ENCODE results near the gene RFPL2.
"Not testable (repeated sequence)": the region's sequence is repeated elsewhere in the genome, so short reads cannot be mapped to it uniquely, and the experiment has no call there.

The RFPL2 gene

DNA sequence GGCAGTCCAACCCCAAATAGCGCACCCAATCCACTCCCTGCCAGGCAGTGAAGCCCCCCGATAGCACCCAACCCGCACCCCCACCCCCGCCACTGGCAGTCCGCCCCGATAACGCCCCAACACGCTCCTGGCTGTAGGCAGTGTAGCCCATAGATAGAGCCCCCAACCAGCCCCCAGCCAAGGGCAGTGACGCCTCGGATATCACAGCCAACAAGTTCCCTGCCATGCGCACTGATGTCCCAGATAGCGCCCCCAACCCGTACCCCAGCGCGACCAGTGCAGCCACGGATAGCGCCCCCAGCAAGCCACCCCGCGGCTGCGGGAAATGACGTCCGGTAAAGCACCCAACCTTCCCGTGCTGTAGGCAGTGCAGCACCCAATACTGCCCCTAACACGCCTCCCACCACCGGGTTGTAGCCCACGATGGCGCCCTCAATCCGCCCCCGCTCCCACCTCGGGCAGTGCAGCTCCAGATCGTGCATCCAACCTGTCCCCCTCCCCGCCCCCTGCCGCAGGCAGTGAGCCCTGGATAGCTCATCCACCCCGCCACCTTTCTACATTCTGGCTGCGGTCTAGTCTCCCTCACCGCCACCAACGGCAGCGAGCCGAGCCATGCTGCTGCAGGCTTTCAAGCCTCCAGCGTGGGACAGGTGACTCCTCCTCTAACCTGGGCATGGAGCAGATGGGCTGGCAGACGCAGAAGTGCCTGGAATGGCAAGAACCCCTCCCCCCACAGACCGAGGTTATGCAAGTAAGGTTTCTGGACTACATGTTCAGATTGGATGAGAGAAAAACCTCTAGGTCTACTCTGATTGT lies 625 bp downstream of the RFPL2 start:
- Histone ChIP-seq H3K4me1 (ENCODE audit: insufficient read depth, low read length) (no peaks in the 10 kb centered on the region), H3K36me3 (ENCODE audit: insufficient read depth, low read length) (no peaks in the 10 kb centered on the region), H3K27me3 (ENCODE audit: control insufficient read depth in 1 of 2, insufficient read depth in 2 of 2, low read length in 2 of 2) (peaks cover 0 to 28% of the 10 kb centered on the region in 2 donors), H3K4me3 (ENCODE audit: low read depth in 1 of 2, low read length in 2 of 2) (no peak overlapping the region), H3K9me3 (ENCODE audit: low read length) (no peaks in the 10 kb centered on the region), H3K9ac (ENCODE audit: low read length) (no peak overlapping the region), H3K27ac (ENCODE audit: low read depth, low read length) (no peak overlapping the region)

DNA sequence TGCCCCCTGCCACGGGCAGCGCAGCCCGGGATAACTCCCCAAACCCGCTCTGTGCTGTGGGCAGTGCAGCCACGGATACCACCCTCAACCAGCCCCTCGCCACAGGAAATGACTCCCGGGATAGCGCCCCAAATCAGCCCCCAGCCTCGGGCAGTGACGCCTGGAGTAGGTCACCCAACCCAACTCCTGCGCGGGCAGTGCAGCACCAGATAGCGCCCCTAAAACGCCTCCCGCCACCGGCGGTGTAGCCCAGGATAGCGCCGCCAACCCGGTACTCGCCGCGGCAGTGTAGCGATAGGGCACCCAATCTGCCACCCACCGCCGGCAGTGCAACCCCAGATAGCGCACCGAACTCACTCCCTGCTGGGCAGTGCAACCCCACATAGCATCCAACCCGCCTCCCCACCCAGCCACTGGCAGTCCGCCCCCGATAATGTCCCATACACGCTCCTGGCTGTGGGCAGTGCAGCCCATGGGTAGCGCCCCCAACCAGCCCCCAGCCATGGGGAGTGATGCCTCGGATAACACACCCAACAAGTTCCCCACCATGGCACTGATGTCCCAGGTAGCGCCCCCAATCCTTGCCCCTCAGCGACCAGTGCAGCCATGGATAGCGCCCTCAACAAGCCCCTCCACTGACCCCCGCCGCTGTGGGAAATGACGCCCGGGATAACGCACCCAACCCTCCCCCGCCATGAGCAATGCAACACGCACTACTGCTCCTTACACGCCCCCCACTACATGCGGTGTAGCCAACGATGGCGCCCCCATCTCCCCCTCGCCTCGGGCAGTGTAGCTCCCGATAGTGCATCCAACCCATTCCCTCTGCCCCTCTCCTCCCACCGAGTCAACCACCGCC lies 1.5 kb downstream of the RFPL2 start:
- H3K27ac ChIP-seq (ENCODE audit: low read depth, low read length), result no peak overlapping the region
- H3K9ac ChIP-seq (ENCODE audit: low read length), result no peak overlapping the region
- peaks cover 0 to 28% of the 10 kb centered on the region in 2 donors for H3K27me3 ChIP-seq (ENCODE audit: control insufficient read depth in 1 of 2, insufficient read depth in 2 of 2, low read length in 2 of 2)
- H3K9me3 ChIP-seq (ENCODE audit: low read length), result no peaks in the 10 kb centered on the region
- no peaks in the 10 kb centered on the region for H3K4me1 ChIP-seq (ENCODE audit: insufficient read depth, low read length)
- no peak overlapping the region for H3K4me3 ChIP-seq (ENCODE audit: low read depth in 1 of 2, low read length in 2 of 2)
- H3K36me3 ChIP-seq (ENCODE audit: insufficient read depth, low read length), result no peaks in the 10 kb centered on the region

DNA sequence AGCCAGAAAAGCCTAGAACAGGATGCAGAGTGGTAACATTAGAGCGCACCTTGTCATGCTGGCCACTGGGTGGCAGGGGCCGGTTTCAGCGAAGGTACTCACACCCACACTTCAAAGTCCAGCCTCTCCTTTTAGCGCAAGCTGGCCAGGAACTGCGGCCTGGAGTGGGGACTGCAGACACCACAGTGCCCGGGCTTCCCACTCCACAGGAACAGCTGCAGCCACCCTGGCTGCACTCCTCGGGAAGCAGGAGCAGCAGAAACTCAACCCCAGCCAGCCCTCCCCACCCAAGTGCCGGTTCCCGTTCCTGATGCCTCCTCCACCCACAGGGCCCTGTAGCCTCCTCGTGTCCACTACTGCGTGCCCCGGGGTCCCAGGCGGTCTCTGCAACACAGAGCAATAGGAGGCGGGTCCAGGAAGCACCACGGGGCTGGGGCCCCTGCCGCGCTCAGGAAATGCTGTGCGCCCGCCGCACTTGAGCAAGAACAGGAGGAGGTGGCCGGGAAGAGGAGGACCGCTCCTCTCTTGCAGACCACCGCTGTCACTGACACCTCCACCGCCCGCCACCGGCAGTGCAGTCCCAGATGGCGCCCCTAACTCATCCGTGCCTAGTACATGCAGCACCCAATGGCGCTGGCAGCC lies 2.2 kb downstream of the RFPL2 start:
- no peak overlapping the region for H3K4me3 ChIP-seq (ENCODE audit: low read depth in 1 of 2, low read length in 2 of 2)
- H3K27me3 ChIP-seq (ENCODE audit: control insufficient read depth in 1 of 2, insufficient read depth in 2 of 2, low read length in 2 of 2), result peaks cover 0 to 28% of the 10 kb centered on the region in 2 donors
- no peak overlapping the region for H3K9ac ChIP-seq (ENCODE audit: low read length)
- no peak overlapping the region for H3K27ac ChIP-seq (ENCODE audit: low read depth, low read length)
- no peaks in the 10 kb centered on the region for H3K36me3 ChIP-seq (ENCODE audit: insufficient read depth, low read length)
- no peaks in the 10 kb centered on the region for H3K9me3 ChIP-seq (ENCODE audit: low read length)
- no peaks in the 10 kb centered on the region for H3K4me1 ChIP-seq (ENCODE audit: insufficient read depth, low read length)

DNA sequence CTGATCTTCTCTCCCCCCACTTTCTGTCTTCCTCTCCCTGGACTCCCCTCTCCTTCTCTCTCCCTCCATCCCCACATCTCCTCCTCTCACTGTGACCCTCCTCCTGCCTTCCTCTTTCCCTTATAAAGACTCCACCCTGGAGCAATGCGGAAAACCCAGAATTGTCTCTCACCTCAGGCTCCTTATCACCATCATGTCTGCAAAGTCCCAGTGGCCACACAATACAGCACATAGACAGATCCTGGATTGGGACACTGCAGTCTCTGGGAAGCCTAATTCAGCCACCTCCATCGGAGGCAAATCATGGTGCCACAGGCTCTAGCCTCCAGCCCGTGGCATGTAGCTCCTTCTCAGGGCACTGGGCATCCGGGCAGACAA lies 2.7 kb downstream of the RFPL2 start:
- Histone ChIP-seq H3K27ac (ENCODE audit: low read depth, low read length) (no peak overlapping the region), H3K9ac (ENCODE audit: low read length) (no peak overlapping the region), H3K4me1 (ENCODE audit: insufficient read depth, low read length) (no peaks in the 10 kb centered on the region), H3K27me3 (ENCODE audit: control insufficient read depth in 1 of 2, insufficient read depth in 2 of 2, low read length in 2 of 2) (peaks cover 0 to 28% of the 10 kb centered on the region in 2 donors), H3K36me3 (ENCODE audit: insufficient read depth, low read length) (no peaks in the 10 kb centered on the region), H3K9me3 (ENCODE audit: low read length) (no peaks in the 10 kb centered on the region), H3K4me3 (ENCODE audit: low read depth in 1 of 2, low read length in 2 of 2) (no peak overlapping the region)

DNA sequence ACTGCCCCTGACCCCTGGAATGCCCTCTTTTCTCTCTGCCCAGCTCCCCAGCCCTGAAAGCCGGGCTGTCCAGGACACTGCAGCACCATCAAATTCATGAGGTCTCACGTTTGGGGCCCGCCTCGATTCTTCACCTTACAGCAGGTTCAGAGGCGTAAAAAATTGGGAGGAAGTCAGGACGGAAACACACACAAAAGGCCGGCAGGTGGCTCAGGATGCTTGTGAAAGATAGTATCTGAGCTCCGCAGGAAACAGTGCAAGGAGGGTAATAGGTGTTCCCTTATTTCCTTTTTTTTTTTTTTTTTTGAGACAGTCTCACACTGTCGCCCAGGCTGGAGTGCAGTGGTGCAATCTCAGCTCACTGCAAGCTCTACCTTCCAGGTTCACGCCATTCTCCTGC lies 4.1 kb downstream of the RFPL2 start:
- Histone ChIP-seq H3K9me3 (ENCODE audit: low read length) (no peaks in the 10 kb centered on the region), H3K4me1 (ENCODE audit: insufficient read depth, low read length) (no peaks in the 10 kb centered on the region), H3K9ac (ENCODE audit: low read length) (no peak overlapping the region), H3K27ac (ENCODE audit: low read depth, low read length) (no peak overlapping the region), H3K4me3 (ENCODE audit: low read depth in 1 of 2, low read length in 2 of 2) (no peak overlapping the region), H3K27me3 (ENCODE audit: control insufficient read depth in 1 of 2, insufficient read depth in 2 of 2, low read length in 2 of 2) (peaks cover 0 to 23% of the 10 kb centered on the region in 2 donors), H3K36me3 (ENCODE audit: insufficient read depth, low read length) (no peaks in the 10 kb centered on the region)

DNA sequence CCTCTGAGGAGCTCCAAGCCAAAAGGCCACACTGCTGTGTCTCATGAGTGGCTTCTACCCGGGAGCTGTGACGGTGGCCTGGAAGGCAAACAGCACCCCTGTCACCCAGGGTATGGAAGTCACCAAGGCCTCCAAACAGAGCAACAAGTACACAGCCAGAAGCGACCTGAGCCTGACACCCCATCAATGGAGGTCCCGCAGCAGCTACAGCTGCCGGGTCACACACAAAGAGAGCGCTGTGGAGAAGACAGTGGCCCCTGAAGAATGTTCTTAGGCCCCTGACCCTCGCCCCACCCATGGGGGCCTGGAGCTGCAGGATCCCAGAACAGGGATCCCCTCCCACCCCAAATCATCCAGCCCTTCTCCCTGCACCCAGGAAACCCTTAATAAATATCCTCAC lies 4.9 kb downstream of the RFPL2 start:
- no peak overlapping the region for H3K9ac ChIP-seq (ENCODE audit: low read length)
- H3K4me3 ChIP-seq (ENCODE audit: low read depth in 1 of 2, low read length in 2 of 2), result no peak overlapping the region
- no peaks in the 10 kb centered on the region for H3K9me3 ChIP-seq (ENCODE audit: low read length)
- H3K27ac ChIP-seq (ENCODE audit: low read depth, low read length), result no peak overlapping the region
- no peaks in the 10 kb centered on the region for H3K36me3 ChIP-seq (ENCODE audit: insufficient read depth, low read length)
- H3K4me1 ChIP-seq (ENCODE audit: insufficient read depth, low read length), result no peaks in the 10 kb centered on the region
- H3K27me3 ChIP-seq (ENCODE audit: control insufficient read depth in 1 of 2, insufficient read depth in 2 of 2, low read length in 2 of 2), result peaks cover 0 to 23% of the 10 kb centered on the region in 2 donors

DNA sequence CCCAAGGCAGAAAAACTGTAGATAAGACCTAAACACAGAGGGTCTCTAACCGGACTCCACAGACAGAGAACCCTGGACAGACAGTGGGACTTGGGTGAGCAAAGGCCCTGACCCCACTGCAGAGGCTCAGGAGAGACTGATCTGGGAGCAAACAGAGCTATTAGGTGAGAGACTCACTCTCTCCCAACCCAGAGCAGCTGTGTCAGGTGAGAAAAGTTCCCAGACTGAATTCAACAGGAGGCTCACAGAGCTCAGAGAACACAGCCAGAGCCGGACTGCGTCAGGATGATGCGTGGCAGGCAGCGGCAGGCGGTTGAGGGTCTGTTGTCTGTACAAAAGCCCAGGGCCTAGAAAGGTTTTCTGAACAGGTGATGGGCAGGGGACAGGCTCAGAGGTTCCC lies 5.5 kb downstream of the RFPL2 start:
- Histone ChIP-seq H3K4me1 (ENCODE audit: insufficient read depth, low read length) (no peaks in the 10 kb centered on the region), H3K27me3 (ENCODE audit: control insufficient read depth in 1 of 2, insufficient read depth in 2 of 2, low read length in 2 of 2) (peaks cover 0 to 21% of the 10 kb centered on the region in 2 donors), H3K9me3 (ENCODE audit: low read length) (no peaks in the 10 kb centered on the region), H3K27ac (ENCODE audit: low read depth, low read length) (no peak overlapping the region), H3K9ac (ENCODE audit: low read length) (no peak overlapping the region), H3K4me3 (ENCODE audit: low read depth in 1 of 2, low read length in 2 of 2) (no peak overlapping the region), H3K36me3 (ENCODE audit: insufficient read depth, low read length) (no peaks in the 10 kb centered on the region)

DNA sequence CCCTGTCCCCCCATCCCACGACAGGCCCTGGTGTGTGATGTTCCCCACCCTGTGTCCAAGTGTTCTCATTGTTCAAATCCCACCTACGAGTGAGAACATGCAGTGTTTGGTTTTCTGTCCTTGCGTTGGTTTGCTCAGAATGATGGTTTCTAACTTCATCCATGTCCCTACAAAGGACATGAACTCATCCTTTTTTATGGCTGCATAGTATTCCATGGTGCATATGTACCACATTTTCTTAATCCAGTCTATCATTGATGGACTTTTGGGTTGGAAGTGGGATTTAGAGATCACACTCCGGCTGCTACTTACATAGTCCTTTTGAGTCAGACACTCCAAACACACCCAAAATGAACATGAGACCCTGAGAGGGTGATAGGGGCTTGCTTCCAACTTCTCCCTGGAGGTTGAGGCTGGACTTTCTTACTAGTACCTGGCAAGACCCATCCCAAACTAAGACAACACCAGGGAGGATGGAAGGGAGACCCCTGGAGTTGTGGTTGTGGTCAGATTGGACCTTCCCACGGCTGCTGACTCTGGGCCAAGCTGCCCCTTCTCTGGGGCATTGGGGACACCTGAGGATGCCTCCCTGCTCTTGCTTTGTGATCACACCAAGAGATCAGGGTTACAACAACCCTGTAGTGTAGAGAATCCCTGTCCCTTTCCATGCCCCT lies 7.2 kb downstream of the RFPL2 start:
- H3K4me1 ChIP-seq (ENCODE audit: insufficient read depth, low read length); H3K9me3 ChIP-seq (ENCODE audit: low read length); H3K27ac ChIP-seq (ENCODE audit: low read depth, low read length); H3K27me3 ChIP-seq (ENCODE audit: control insufficient read depth in 1 of 2, insufficient read depth in 2 of 2, low read length in 2 of 2); H3K36me3 ChIP-seq (ENCODE audit: insufficient read depth, low read length); H3K9ac ChIP-seq (ENCODE audit: low read length); H3K4me3 ChIP-seq (ENCODE audit: low read depth in 1 of 2, low read length in 2 of 2): not testable (repeated sequence)

DNA sequence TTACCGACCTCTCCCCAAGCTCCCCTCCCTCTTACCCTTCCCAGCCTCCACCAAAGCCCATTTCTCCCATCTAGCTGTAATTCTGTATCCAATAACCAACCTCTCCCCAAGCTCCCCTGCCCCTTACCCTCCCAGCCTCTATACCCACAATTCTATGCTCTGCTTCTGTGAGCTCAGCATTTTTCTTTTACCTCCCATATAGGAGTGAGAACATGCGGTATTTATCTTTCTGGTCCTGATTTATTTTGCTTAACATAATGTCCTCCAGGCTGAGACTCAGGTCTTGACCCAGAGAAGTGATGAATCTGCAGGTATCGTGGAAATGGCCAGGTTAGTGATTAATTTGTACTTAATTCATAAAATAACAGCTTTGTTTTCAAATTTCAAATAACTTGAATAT lies 9.0 kb downstream of the RFPL2 start:
- not testable (repeated sequence) for H3K9ac ChIP-seq (ENCODE audit: low read length); H3K9me3 ChIP-seq (ENCODE audit: low read length); H3K27me3 ChIP-seq (ENCODE audit: control insufficient read depth in 1 of 2, insufficient read depth in 2 of 2, low read length in 2 of 2); H3K4me1 ChIP-seq (ENCODE audit: insufficient read depth, low read length); H3K27ac ChIP-seq (ENCODE audit: low read depth, low read length); H3K4me3 ChIP-seq (ENCODE audit: low read depth in 1 of 2, low read length in 2 of 2); H3K36me3 ChIP-seq (ENCODE audit: insufficient read depth, low read length)

DNA sequence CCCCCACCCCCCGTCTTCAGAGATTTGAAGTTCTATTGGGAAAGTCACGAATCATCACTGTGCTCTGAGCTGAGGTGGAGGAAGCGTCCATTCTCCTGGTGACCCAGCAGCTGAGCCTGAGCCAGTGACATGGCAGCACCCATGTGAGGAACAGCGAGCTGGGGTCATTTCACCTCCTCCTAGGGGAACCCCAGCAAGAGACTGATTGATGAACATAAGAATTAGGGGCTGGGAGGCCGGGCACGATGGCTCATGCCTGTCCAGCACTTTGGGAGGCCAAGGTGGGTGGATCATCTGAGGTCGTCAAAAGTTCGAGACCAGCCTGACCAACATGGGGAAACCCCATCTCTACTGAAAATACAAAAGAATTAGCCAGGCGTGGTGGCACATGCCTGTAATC lies 11.5 kb downstream of the RFPL2 start:
- H3K9ac ChIP-seq (ENCODE audit: low read length); H3K4me1 ChIP-seq (ENCODE audit: insufficient read depth, low read length); H3K4me3 ChIP-seq (ENCODE audit: low read depth in 1 of 2, low read length in 2 of 2); H3K27me3 ChIP-seq (ENCODE audit: control insufficient read depth in 1 of 2, insufficient read depth in 2 of 2, low read length in 2 of 2); H3K27ac ChIP-seq (ENCODE audit: low read depth, low read length); H3K9me3 ChIP-seq (ENCODE audit: low read length); H3K36me3 ChIP-seq (ENCODE audit: insufficient read depth, low read length): not testable (repeated sequence)

DNA sequence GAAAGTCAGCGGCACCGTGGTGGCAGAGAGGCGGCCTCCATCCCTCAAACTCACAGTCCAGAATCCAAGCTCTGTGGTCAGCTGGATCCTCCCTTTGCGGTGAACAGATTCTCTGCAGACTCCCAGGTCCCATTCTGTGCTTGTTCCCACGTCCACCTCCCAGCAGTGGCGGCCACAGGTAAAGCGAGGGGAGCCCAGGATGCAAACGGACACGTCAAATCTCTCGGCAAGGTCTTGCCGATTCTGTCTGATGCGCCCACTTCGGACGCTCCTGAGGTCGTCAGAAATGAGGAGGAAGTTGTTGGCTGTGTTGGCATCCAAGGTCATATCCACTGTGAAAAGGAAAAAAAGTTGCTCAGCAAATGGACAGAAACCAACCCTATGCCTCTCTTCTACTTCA lies 13.9 kb downstream of the RFPL2 start:
- H3K4me3 ChIP-seq (ENCODE audit: low read depth in 1 of 2, low read length in 2 of 2); H3K27ac ChIP-seq (ENCODE audit: low read depth, low read length); H3K36me3 ChIP-seq (ENCODE audit: insufficient read depth, low read length); H3K27me3 ChIP-seq (ENCODE audit: control insufficient read depth in 1 of 2, insufficient read depth in 2 of 2, low read length in 2 of 2); H3K4me1 ChIP-seq (ENCODE audit: insufficient read depth, low read length); H3K9ac ChIP-seq (ENCODE audit: low read length); H3K9me3 ChIP-seq (ENCODE audit: low read length): not testable (repeated sequence)

Measured in muscle layer of colon (tissue), 2 donors.